C4-2B (cell line): ENCODE measurements around the gene DUS4L.

ENCODE experiments used
- CTCF ChIP-seq: fragments of 450-650 bp; conservative IDR thresholded peaks from 2 replicates; pipeline ENCODE4 v1.5.1; 2017; ENCODE audit warnings: mild to moderate bottlenecking
- ZFX ChIP-seq: fragments of 450-650 bp; IDR thresholded peaks from 2 replicates; pipeline ENCODE4 v1.6.1; 2017

- no peak for TF ChIP-seq CTCF
- no peak for TF ChIP-seq ZFX
These were observed 28.7 kb downstream of the DUS4L start for GRCh38 chr7:107592361-107593024.
